ENCODE results near the gene GNB3. TPM values are rescaled to one million over a fixed set of nuclear protein-coding genes. Genes with fewer than 3 reads are reported as not detected.

The GNB3 gene
- total RNA-seq, 4 donors from 2014 or later, result 0.45 to 1.8 (median 1.3) TPM

DNA sequence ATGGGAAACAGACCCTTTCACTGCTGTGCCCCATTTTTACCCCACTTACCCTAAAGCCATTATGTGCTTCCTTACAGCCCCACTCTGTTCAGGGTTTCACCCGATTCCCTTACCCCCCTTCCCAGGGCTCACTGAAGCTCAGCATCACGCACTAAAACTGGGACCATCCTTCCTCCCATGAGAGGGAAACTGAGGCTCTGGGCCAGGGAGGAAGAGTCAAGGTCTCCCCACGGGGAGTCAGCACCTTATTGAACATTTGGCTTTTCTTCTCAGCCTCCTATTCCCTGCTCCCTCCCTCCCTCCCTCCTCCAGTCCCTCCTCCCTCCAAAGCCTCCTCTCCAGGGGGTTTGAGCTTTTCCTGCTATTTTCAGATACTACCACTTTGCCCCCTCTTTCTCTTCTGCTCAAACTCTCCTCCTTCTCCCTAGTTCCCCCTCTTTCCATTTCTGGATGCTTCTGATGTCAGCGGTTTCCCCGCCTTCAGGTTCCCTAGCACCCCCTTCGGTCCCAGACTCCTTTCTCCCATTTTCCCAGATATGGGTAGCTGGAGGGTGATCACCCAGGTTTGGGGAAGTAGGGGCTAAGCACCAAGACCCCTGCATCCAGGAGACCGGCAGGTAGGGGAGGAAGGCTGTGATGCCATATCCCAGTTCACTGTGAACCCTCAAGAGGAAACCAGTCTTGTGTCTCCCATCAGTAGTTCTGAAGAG lies 18.1 kb upstream of the GNB3 start:
- Histone ChIP-seq H3K4me3 (peak overlapping the region in 1 of 2 donors; percentile 56), H3K9me3 (no peaks in the 10 kb centered on the region), H3K4me1 (peaks cover 0 to 59% (median 33%) of the 10 kb centered on the region in 3 donors), H3K36me3 (no peaks in the 10 kb centered on the region), H3K27me3 (peaks cover 31% of the 10 kb centered on the region), H3K27ac (peak overlapping the region in 1 of 4 donors; percentile 72)
- TF ChIP-seq POLR2AphosphoS5 (IDR thresholded peaks at IDR 0.05) (no peak), EP300 (IDR thresholded peaks at IDR 0.05) (no peak), POLR2A (IDR thresholded peaks at IDR 0.05) (no peak), CTCF (IDR thresholded peaks at IDR 0.05) (no peak)
- ATAC-seq, result no peak
- WGBS, 2 donors (ENCODE audit: low coverage in 1 of 2), result 10 to 38% methylated on average over 3 of the region's 7 CpGs

DNA sequence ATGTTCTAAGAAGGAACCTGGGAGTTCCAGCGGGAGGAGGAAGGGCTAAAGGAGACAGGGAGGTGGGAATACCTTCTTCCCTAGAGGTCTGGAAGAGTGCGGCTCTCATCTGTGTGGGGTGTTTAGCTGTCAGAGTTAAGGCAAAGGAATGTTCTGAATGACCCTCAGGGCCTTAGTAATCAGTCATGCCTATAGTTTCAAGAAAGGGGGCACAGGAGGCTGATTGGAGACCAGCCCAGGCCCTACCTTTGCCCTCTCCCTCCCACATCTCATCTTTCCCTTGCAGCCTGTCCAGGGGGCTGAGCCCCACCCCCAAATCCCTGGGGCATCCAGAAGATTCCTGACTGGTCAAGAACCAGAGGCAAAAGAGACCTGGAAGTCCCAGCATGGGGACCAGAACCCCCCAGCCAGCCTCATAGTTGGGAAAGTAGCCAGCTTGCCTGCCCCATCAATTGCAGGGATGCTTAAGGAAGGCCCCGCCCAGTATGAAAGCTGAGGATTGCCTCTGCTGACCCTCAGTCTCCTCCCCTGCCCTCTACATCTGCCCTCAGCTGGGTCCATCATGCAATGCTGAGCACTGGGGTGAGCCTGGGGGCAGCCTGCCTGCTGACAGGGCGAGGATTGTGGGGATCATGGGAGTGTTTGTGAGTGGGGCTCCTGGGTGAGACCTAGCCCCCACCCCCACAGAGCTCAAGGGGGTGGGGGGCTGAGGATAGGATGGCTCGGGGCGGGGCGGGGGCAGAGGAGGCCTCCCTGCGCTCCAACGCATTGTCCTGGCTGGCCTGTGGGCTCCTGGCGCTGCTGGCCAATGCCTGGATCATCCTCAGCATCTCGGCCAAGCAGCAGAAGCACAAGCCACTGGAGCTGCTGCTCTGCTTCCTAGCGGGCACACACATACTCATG lies 17.3 kb upstream of the GNB3 start:
- Histone ChIP-seq H3K4me3 (no peak overlapping the region), H3K27ac (no peak overlapping the region), H3K4me1 (peaks cover 0 to 66% (median 37%) of the 10 kb centered on the region in 3 donors), H3K36me3 (no peaks in the 10 kb centered on the region), H3K9me3 (no peaks in the 10 kb centered on the region), H3K27me3 (peaks cover 31% of the 10 kb centered on the region)
- 47 to 74% methylated on average over 2 of the region's 12 CpGs for WGBS, 2 donors (ENCODE audit: low coverage in 1 of 2)
- no peak for ATAC-seq
- no peak for TF ChIP-seq CTCF (IDR thresholded peaks at IDR 0.05)
- TF ChIP-seq POLR2AphosphoS5 (IDR thresholded peaks at IDR 0.05), result no peak
- no peak for TF ChIP-seq POLR2A (IDR thresholded peaks at IDR 0.05)
- TF ChIP-seq EP300 (IDR thresholded peaks at IDR 0.05), result no peak

GRCh38 chr12:6824085-6824775 lies 16.5 kb upstream of the GNB3 start:
- no peak for ATAC-seq
- Histone ChIP-seq H3K36me3 (no peaks in the 10 kb centered on the region), H3K27me3 (peaks cover 31% of the 10 kb centered on the region), H3K9me3 (no peaks in the 10 kb centered on the region), H3K4me1 (peaks cover 0 to 70% (median 37%) of the 10 kb centered on the region in 3 donors), H3K27ac (no peak overlapping the region), H3K4me3 (no peak overlapping the region)
- TF ChIP-seq CTCF (IDR thresholded peaks at IDR 0.05), result no peak
- WGBS, 2 donors (ENCODE audit: low coverage in 1 of 2), result 82 to 95% methylated on average over 8 of the region's 37 CpGs

- Histone ChIP-seq H3K27ac (peak overlapping the region in 1 of 4 donors; percentile 12), H3K9me3 (no peaks in the 10 kb centered on the region), H3K4me1 (peaks cover 0 to 77% (median 44%) of the 10 kb centered on the region in 3 donors), H3K4me3 (peak overlapping the region in 1 of 2 donors; percentile 18), H3K36me3 (peaks cover 0 to under 1% of the 10 kb centered on the region in 2 donors), H3K27me3 (peaks cover 31% of the 10 kb centered on the region)
- ATAC-seq, result no peak
- WGBS, 2 donors (ENCODE audit: low coverage in 1 of 2), result 41 to 64% methylated on average over 7 to 12 of the region's 12 CpGs
- no peak for TF ChIP-seq POLR2AphosphoS5 (IDR thresholded peaks at IDR 0.05)
- TF ChIP-seq EP300 (IDR thresholded peaks at IDR 0.05), result no peak
- no peak for TF ChIP-seq CTCF (IDR thresholded peaks at IDR 0.05)
- TF ChIP-seq POLR2A (IDR thresholded peaks at IDR 0.05), result no peak
These were observed 15.8 kb upstream of the GNB3 start for GRCh38 chr12:6824901-6825381.

Data from gastroesophageal sphincter (tissue), 4 donors.